Measurements from ENCODE around the gene AQR. TPM values are rescaled to one million over a fixed set of nuclear protein-coding genes. Genes with fewer than 3 reads are reported as not detected.

Gene AQR
- total RNA-seq, 2 donors from 2014 or later: 12.5 to 14.5 TPM

GRCh38 chr15:34855413-34855812 lies 114.1 kb downstream of the AQR start:
- TF ChIP-seq CTCF (IDR thresholded peaks at IDR 0.05): no peak
- Histone ChIP-seq H3K27me3 (no peaks in the 10 kb centered on the region), H3K27ac (peak overlapping the region in 1 of 2 donors; percentile 39), H3K4me1 (peaks cover 0 to 24% of the 10 kb centered on the region in 2 donors), H3K4me3 (no peak overlapping the region), H3K36me3 (peaks cover 36% of the 10 kb centered on the region), H3K9me3 (no peaks in the 10 kb centered on the region)
- no peak for DNase-seq (ENCODE audit: low spot score)

- DNase-seq (ENCODE audit: low spot score): no peak
- Histone ChIP-seq H3K4me1 (peaks cover 0 to 24% of the 10 kb centered on the region in 2 donors), H3K27me3 (no peaks in the 10 kb centered on the region), H3K27ac (no peak overlapping the region), H3K4me3 (no peak overlapping the region), H3K9me3 (no peaks in the 10 kb centered on the region), H3K36me3 (peaks cover 28% of the 10 kb centered on the region)
- no peak for TF ChIP-seq CTCF (IDR thresholded peaks at IDR 0.05)
Observed at GRCh38 chr15:34854232-34854631, 115.3 kb downstream of the AQR start.

GRCh38 chr15:34853001-34853758 lies 116.4 kb downstream of the AQR start:
- Histone ChIP-seq H3K27ac (peak overlapping the region in 1 of 2 donors; percentile 15), H3K9me3 (no peaks in the 10 kb centered on the region), H3K4me3 (no peak overlapping the region), H3K4me1 (peaks cover 0 to 24% of the 10 kb centered on the region in 2 donors), H3K36me3 (peaks cover 18% of the 10 kb centered on the region), H3K27me3 (no peaks in the 10 kb centered on the region)
- TF ChIP-seq CTCF (IDR thresholded peaks at IDR 0.05): no peak
- DNase-seq (ENCODE audit: low spot score): no peak

- no peak overlapping the region for H3K4me3 ChIP-seq
- no peak overlapping the region for H3K27ac ChIP-seq
- H3K4me1 ChIP-seq: peaks cover 0 to 24% of the 10 kb centered on the region in 2 donors
- DNase-seq (ENCODE audit: low spot score): no peak
- H3K27me3 ChIP-seq: no peaks in the 10 kb centered on the region
- no peak for TF ChIP-seq CTCF (IDR thresholded peaks at IDR 0.05)
- H3K36me3 ChIP-seq: peaks cover 10% of the 10 kb centered on the region
- no peaks in the 10 kb centered on the region for H3K9me3 ChIP-seq
Observed at GRCh38 chr15:34851751-34852150, 117.8 kb downstream of the AQR start.

GRCh38 chr15:34851007-34851406 lies 118.5 kb downstream of the AQR start:
- Histone ChIP-seq H3K4me3 (no peak overlapping the region), H3K27me3 (no peaks in the 10 kb centered on the region), H3K27ac (no peak overlapping the region), H3K4me1 (peaks cover 0 to 23% of the 10 kb centered on the region in 2 donors), H3K9me3 (no peaks in the 10 kb centered on the region), H3K36me3 (peaks cover 5% of the 10 kb centered on the region)
- no peak for DNase-seq (ENCODE audit: low spot score)
- TF ChIP-seq CTCF (IDR thresholded peaks at IDR 0.05): no peak

- no peak for DNase-seq (ENCODE audit: low spot score)
Observed at GRCh38 chr15:34850121-34850520, 119.4 kb downstream of the AQR start.

More at GRCh38 chr15:34850121-34850520, 119.4 kb downstream of the AQR start:
- Histone ChIP-seq H3K36me3 (peaks cover 5% of the 10 kb centered on the region), H3K9me3 (no peaks in the 10 kb centered on the region), H3K27ac (no peak overlapping the region), H3K4me3 (no peak overlapping the region), H3K27me3 (no peaks in the 10 kb centered on the region), H3K4me1 (peaks cover 0 to 14% of the 10 kb centered on the region in 2 donors)
- no peak for TF ChIP-seq CTCF (IDR thresholded peaks at IDR 0.05)
